C4-2B (cell line): ENCODE data around the gene NME7.

ENCODE experiments used
- ZFX ChIP-seq: fragments of 450-650 bp; IDR thresholded peaks from 2 replicates; pipeline ENCODE4 v1.6.1; 2017
- TF ChIP-seq, protein P1 (sequence below): fragments of 450-650 bp; conservative IDR thresholded peaks from 2 replicates; pipeline ENCODE4 v1.5.1; 2017; ENCODE audit warnings: mild to moderate bottlenecking

DNA sequence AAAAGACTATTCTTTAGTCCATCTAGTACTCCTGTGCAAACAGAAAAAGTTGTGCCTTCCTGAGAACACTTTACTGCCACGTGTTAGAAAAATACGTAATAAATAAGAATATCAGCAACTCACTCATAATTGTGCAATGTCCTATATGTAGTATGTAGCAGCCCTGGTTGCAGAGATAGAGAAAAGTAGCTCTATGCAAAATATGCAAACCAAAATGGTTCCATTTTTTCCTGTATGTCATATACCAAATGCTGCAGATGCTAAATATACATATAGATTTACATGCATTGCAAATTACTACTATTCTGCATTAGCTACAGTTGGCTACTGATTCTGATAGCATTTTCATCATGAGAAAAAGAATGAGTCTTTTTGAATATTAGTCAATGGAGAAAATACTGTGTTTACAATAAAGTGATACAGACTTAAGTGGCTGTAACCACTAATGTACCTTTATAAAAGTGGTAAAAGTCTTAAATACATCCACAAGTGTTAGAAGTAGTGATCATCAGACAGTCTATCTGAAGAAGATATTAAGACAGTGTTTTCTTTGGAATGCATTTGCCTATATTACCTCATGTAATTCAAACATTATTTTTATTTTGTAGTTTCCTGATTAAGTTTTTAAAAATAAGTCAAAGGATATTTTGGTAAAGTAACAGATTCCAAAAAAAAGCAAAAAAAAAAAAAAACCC is 19.8 kb downstream of the NME7 start:
- TF ChIP-seq, protein P1, sequence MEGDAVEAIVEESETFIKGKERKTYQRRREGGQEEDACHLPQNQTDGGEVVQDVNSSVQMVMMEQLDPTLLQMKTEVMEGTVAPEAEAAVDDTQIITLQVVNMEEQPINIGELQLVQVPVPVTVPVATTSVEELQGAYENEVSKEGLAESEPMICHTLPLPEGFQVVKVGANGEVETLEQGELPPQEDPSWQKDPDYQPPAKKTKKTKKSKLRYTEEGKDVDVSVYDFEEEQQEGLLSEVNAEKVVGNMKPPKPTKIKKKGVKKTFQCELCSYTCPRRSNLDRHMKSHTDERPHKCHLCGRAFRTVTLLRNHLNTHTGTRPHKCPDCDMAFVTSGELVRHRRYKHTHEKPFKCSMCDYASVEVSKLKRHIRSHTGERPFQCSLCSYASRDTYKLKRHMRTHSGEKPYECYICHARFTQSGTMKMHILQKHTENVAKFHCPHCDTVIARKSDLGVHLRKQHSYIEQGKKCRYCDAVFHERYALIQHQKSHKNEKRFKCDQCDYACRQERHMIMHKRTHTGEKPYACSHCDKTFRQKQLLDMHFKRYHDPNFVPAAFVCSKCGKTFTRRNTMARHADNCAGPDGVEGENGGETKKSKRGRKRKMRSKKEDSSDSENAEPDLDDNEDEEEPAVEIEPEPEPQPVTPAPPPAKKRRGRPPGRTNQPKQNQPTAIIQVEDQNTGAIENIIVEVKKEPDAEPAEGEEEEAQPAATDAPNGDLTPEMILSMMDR, result no peak
- no peak for TF ChIP-seq ZFX
